ENCODE results near the gene CTSH. TPM values are rescaled to one million over a fixed set of nuclear protein-coding genes. Genes with fewer than 3 reads are reported as not detected.

CTSH gene
- total and polyA plus RNA-seq, 2 of the 13 experiments (the other 11 are each of a cell fraction or from before 2014, with no cell fraction given), result 265 to 653 TPM

DNA sequence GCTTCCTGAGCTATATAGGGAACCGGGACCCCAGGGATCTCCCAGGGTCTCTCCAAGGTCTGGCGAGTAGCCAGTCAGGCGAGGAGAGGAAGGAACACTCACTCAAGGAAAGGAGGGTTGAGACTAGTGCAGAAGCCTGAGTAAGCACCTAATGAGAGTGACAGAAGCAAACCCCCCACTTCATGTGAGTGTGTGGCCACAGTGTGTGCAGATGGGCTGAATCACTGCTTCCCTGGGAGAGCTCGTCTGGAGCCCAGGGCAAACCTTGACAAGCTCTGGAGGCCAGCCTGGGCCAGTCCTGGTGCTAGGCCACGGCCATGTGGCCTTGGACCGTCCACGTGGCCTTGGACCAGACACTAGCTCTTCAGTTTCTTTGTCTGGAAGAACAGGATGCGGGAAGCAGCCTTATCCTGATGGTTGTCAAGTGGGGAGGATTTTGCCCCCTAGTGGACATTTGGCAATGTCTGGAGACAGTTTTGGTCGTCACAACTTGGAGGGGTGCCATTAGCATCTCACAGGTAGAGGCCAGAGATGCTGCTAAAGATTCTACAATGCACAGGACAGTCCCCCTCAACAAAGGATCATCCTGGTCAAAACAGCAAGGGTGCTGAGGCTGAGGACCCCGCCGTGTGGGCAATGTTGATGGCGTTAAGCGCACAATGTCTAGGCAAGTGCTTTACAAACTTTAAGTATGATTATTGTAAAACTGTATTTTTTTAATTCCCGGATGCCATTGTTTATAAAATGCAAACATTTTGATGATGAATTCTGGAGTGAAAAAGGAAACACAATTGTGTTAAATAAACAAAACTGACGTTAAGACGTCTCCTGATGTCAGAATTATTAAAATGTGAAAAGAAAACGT is 34.8 kb upstream of the CTSH start (continued):
- TF ChIP-seq, protein P1, sequence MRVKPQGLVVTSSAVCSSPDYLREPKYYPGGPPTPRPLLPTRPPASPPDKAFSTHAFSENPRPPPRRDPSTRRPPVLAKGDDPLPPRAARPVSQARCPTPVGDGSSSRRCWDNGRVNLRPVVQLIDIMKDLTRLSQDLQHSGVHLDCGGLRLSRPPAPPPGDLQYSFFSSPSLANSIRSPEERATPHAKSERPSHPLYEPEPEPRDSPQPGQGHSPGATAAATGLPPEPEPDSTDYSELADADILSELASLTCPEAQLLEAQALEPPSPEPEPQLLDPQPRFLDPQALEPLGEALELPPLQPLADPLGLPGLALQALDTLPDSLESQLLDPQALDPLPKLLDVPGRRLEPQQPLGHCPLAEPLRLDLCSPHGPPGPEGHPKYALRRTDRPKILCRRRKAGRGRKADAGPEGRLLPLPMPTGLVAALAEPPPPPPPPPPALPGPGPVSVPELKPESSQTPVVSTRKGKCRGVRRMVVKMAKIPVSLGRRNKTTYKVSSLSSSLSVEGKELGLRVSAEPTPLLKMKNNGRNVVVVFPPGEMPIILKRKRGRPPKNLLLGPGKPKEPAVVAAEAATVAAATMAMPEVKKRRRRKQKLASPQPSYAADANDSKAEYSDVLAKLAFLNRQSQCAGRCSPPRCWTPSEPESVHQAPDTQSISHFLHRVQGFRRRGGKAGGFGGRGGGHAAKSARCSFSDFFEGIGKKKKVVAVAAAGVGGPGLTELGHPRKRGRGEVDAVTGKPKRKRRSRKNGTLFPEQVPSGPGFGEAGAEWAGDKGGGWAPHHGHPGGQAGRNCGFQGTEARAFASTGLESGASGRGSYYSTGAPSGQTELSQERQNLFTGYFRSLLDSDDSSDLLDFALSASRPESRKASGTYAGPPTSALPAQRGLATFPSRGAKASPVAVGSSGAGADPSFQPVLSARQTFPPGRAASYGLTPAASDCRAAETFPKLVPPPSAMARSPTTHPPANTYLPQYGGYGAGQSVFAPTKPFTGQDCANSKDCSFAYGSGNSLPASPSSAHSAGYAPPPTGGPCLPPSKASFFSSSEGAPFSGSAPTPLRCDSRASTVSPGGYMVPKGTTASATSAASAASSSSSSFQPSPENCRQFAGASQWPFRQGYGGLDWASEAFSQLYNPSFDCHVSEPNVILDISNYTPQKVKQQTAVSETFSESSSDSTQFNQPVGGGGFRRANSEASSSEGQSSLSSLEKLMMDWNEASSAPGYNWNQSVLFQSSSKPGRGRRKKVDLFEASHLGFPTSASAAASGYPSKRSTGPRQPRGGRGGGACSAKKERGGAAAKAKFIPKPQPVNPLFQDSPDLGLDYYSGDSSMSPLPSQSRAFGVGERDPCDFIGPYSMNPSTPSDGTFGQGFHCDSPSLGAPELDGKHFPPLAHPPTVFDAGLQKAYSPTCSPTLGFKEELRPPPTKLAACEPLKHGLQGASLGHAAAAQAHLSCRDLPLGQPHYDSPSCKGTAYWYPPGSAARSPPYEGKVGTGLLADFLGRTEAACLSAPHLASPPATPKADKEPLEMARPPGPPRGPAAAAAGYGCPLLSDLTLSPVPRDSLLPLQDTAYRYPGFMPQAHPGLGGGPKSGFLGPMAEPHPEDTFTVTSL (CRISPR knock-in tag; IDR thresholded peaks at IDR 0.05; ENCODE audit: borderline replicate concordance), result no peak
- TF ChIP-seq RBAK (CRISPR knock-in tag; IDR thresholded peaks at IDR 0.05) (no peak), CREB1 (IDR thresholded peaks at IDR 0.05) (no peak), CREB1 (CRISPR knock-in tag; IDR thresholded peaks at IDR 0.05) (no peak; the same call in 1 of the 2 replicates), MXI1 (IDR thresholded peaks at IDR 0.05; ENCODE audit: borderline replicate concordance, low read depth, low read length) (peak; percentile 84; the same call in 2 of the 3 replicates), KDM3A (CRISPR knock-in tag; IDR thresholded peaks at IDR 0.05; ENCODE audit: low read depth) (no peak), FOXA1 (IDR thresholded peaks at IDR 0.05) (no peak), FOXA1 (CRISPR knock-in tag; IDR thresholded peaks at IDR 0.05) (peak; percentile 27; the same call in 1 of the 2 replicates), RORA (CRISPR knock-in tag; IDR thresholded peaks at IDR 0.05) (no peak), SMAD3 (CRISPR knock-in tag; IDR thresholded peaks at IDR 0.05) (peak; percentile 78), GLI4 (CRISPR knock-in tag; IDR thresholded peaks at IDR 0.05; ENCODE audit: borderline replicate concordance) (no peak), SKI (IDR thresholded peaks at IDR 0.05; ENCODE audit: partially characterized antibody) (peak; percentile 63), GATAD2A (CRISPR knock-in tag; IDR thresholded peaks at IDR 0.05) (peak; percentile 93), ZNF737 (CRISPR knock-in tag; IDR thresholded peaks at IDR 0.05; ENCODE audit: borderline replicate concordance) (no peak), ZNF777 (CRISPR knock-in tag; IDR thresholded peaks at IDR 0.05) (0 out of 2 replicates have a peak, but pooled peaks have one; percentile 16), ZNF781 (CRISPR knock-in tag; IDR thresholded peaks at IDR 0.05; ENCODE audit: borderline replicate concordance, not compliant biosample characterization) (no peak), PHF20 (CRISPR knock-in tag; IDR thresholded peaks at IDR 0.05) (no peak)
- TF ChIP-seq, protein P2, sequence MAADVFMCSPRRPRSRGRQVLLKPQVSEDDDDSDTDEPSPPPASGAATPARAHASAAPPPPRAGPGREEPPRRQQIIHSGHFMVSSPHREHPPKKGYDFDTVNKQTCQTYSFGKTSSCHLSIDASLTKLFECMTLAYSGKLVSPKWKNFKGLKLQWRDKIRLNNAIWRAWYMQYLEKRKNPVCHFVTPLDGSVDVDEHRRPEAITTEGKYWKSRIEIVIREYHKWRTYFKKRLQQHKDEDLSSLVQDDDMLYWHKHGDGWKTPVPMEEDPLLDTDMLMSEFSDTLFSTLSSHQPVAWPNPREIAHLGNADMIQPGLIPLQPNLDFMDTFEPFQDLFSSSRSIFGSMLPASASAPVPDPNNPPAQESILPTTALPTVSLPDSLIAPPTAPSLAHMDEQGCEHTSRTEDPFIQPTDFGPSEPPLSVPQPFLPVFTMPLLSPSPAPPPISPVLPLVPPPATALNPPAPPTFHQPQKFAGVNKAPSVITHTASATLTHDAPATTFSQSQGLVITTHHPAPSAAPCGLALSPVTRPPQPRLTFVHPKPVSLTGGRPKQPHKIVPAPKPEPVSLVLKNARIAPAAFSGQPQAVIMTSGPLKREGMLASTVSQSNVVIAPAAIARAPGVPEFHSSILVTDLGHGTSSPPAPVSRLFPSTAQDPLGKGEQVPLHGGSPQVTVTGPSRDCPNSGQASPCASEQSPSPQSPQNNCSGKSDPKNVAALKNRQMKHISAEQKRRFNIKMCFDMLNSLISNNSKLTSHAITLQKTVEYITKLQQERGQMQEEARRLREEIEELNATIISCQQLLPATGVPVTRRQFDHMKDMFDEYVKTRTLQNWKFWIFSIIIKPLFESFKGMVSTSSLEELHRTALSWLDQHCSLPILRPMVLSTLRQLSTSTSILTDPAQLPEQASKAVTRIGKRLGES (CRISPR knock-in tag; IDR thresholded peaks at IDR 0.05; ENCODE audit: borderline replicate concordance), result no peak
- TF ChIP-seq, protein P3, sequence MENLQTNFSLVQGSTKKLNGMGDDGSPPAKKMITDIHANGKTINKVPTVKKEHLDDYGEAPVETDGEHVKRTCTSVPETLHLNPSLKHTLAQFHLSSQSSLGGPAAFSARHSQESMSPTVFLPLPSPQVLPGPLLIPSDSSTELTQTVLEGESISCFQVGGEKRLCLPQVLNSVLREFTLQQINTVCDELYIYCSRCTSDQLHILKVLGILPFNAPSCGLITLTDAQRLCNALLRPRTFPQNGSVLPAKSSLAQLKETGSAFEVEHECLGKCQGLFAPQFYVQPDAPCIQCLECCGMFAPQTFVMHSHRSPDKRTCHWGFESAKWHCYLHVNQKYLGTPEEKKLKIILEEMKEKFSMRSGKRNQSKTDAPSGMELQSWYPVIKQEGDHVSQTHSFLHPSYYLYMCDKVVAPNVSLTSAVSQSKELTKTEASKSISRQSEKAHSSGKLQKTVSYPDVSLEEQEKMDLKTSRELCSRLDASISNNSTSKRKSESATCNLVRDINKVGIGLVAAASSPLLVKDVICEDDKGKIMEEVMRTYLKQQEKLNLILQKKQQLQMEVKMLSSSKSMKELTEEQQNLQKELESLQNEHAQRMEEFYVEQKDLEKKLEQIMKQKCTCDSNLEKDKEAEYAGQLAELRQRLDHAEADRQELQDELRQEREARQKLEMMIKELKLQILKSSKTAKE (CRISPR knock-in tag; IDR thresholded peaks at IDR 0.05; ENCODE audit: borderline replicate concordance), result peak; percentile 28; the same call in 1 of the 2 replicates
